ENCODE data around the gene SIGMAR1.
A peak's percentile ranks its signal among the peaks of the same experiment; 100 is the strongest.

Gene SIGMAR1

GRCh38 chr9:34611811-34612787 lies 25.5 kb downstream of the SIGMAR1 start, which contains the start of gene RPP25L:
RPP25L (minus strand) TSS chr9:34612097; CDS start chr9:34611296, 801 bp downstream.
- Histone ChIP-seq H2AFZ (ENCODE audit: low read length) (peak within 1 kb of the TSS; percentile 90), H3F3A (ENCODE audit: insufficient read depth, low read length) (peaks cover 6% of the 10 kb centered on the region; the same call in 1 of the 2 replicates), H3K4me1 (ENCODE audit: low read length) (peaks cover 6% of the 10 kb centered on the region; the same call in 1 of the 2 replicates), H4K20me1 (ENCODE audit: insufficient read depth, low read length) (no peaks in the 10 kb centered on the region), H3K9ac (ENCODE audit: low read length) (peak within 1 kb of the TSS; percentile 89), H3K4me3 (ENCODE audit: low read length) (peak within 1 kb of the TSS; percentile 86), H3K9me2 (replicated peaks; ENCODE audit: insufficient read depth, low read length) (no peaks in the 10 kb centered on the region), H3K4me2 (ENCODE audit: low read depth, low read length) (peak within 1 kb of the TSS; percentile 97), H3K9me3 (replicated peaks; ENCODE audit: insufficient read depth, low read length) (no peaks in the 10 kb centered on the region), H3K79me2 (ENCODE audit: low read length) (peaks cover 14% of the 10 kb centered on the region), H3K36me3 (replicated peaks; ENCODE audit: insufficient read depth, low read length) (no peaks in the 10 kb centered on the region), H3K27ac (ENCODE audit: low read length) (peak within 1 kb of the TSS; percentile 15; the same call in 1 of the 2 replicates), H3K27me3 (replicated peaks; ENCODE audit: insufficient read depth, low read length) (no peaks in the 10 kb centered on the region)
- TF ChIP-seq EZH2phosphoT487 (IDR thresholded peaks at IDR 0.05; ENCODE audit: low read length) (no peak), EZH2 (optimal IDR thresholded peaks at IDR 0.05; ENCODE audit: low read depth, low read length) (no peak), CTCF (IDR thresholded peaks at IDR 0.05; ENCODE audit: low read length) (no peak)
- peak; percentile 90 for DNase-seq

- Histone ChIP-seq H4K20me1 (ENCODE audit: insufficient read depth, low read length) (no peaks in the 10 kb centered on the region), H3K4me2 (ENCODE audit: low read depth, low read length) (peak overlapping the region; percentile 97), H3K4me3 (ENCODE audit: low read length) (peak overlapping the region; percentile 86), H3K9me2 (replicated peaks; ENCODE audit: insufficient read depth, low read length) (no peaks in the 10 kb centered on the region), H2AFZ (ENCODE audit: low read length) (peak overlapping the region; percentile 90), H3K36me3 (replicated peaks; ENCODE audit: insufficient read depth, low read length) (no peaks in the 10 kb centered on the region), H3K9ac (ENCODE audit: low read length) (peak overlapping the region; percentile 89), H3K27me3 (replicated peaks; ENCODE audit: insufficient read depth, low read length) (no peaks in the 10 kb centered on the region), H3K4me1 (ENCODE audit: low read length) (peaks cover 6% of the 10 kb centered on the region; the same call in 1 of the 2 replicates), H3K27ac (ENCODE audit: low read length) (peak overlapping the region; percentile 10; the same call in 1 of the 2 replicates), H3K9me3 (replicated peaks; ENCODE audit: insufficient read depth, low read length) (no peaks in the 10 kb centered on the region), H3F3A (ENCODE audit: insufficient read depth, low read length) (peaks cover 6% of the 10 kb centered on the region; the same call in 1 of the 2 replicates), H3K79me2 (ENCODE audit: low read length) (peaks cover 14% of the 10 kb centered on the region)
- DNase-seq = no peak
- TF ChIP-seq EZH2phosphoT487 (IDR thresholded peaks at IDR 0.05; ENCODE audit: low read length) (no peak), CTCF (IDR thresholded peaks at IDR 0.05; ENCODE audit: low read length) (0 out of 2 replicates have a peak, but pooled peaks have one; percentile 3)
Observed at GRCh38 chr9:34611251-34611810, 26.3 kb downstream of the SIGMAR1 start.

- no peaks in the 10 kb centered on the region for H4K20me1 ChIP-seq (ENCODE audit: insufficient read depth, low read length)
- peaks cover 14% of the 10 kb centered on the region for H3K79me2 ChIP-seq (ENCODE audit: low read length)
- no peak overlapping the region for H3K9ac ChIP-seq (ENCODE audit: low read length)
- no peaks in the 10 kb centered on the region for H3K9me3 ChIP-seq (replicated peaks; ENCODE audit: insufficient read depth, low read length)
- peaks cover 6% of the 10 kb centered on the region; the same call in 1 of the 2 replicates for H3F3A ChIP-seq (ENCODE audit: insufficient read depth, low read length)
- no peak for DNase-seq
- no peak overlapping the region for H2AFZ ChIP-seq (ENCODE audit: low read length)
- no peaks in the 10 kb centered on the region; the same call in 1 of the 2 replicates for H3K27me3 ChIP-seq (replicated peaks; ENCODE audit: insufficient read depth, low read length)
- H3K4me2 ChIP-seq (ENCODE audit: low read depth, low read length) = peak overlapping the region; percentile 97
- H3K4me3 ChIP-seq (ENCODE audit: low read length) = peak overlapping the region; percentile 86
- H3K9me2 ChIP-seq (replicated peaks; ENCODE audit: insufficient read depth, low read length) = no peaks in the 10 kb centered on the region
- peaks cover 6% of the 10 kb centered on the region; the same call in 1 of the 2 replicates for H3K4me1 ChIP-seq (ENCODE audit: low read length)
- H3K36me3 ChIP-seq (replicated peaks; ENCODE audit: insufficient read depth, low read length) = no peaks in the 10 kb centered on the region
- no peak for TF ChIP-seq EZH2 (optimal IDR thresholded peaks at IDR 0.05; ENCODE audit: low read depth, low read length)
- TF ChIP-seq CTCF (IDR thresholded peaks at IDR 0.05; ENCODE audit: low read length) = no peak
- no peak for TF ChIP-seq EZH2phosphoT487 (IDR thresholded peaks at IDR 0.05; ENCODE audit: low read length)
- no peak overlapping the region for H3K27ac ChIP-seq (ENCODE audit: low read length)
Observed at GRCh38 chr9:34610434-34611206, 27.0 kb downstream of the SIGMAR1 start.

Data from MM.1S (cell line).